ENCODE data around the gene PPP1R3F. TPM values are rescaled to one million over a fixed set of nuclear protein-coding genes. Genes with fewer than 3 reads are reported as not detected.

Gene PPP1R3F
- total RNA-seq, 1 donor from 2014 or later = 5.5 TPM

GRCh38 chrX:49227726-49228125, 41.9 kb upstream of the PPP1R3F start:
- no peak for ATAC-seq
- H3K9me3 ChIP-seq = no peaks in the 10 kb centered on the region

GRCh38 chrX:49228185-49228584, 41.4 kb upstream of the PPP1R3F start:
- no peak for DNase-seq
- no peaks in the 10 kb centered on the region for H3K36me3 ChIP-seq
- no peak for TF ChIP-seq CTCF (IDR thresholded peaks at IDR 0.05)
- H3K4me3 ChIP-seq = no peak overlapping the region
- no peaks in the 10 kb centered on the region for H3K27me3 ChIP-seq (ENCODE audit: low read depth)
- H3K27ac ChIP-seq = no peak overlapping the region
- H3K4me1 ChIP-seq = no peaks in the 10 kb centered on the region
- intact Hi-C loops (cut with DNase I) = no loop called here
- no peaks in the 10 kb centered on the region for H3K9me3 ChIP-seq
- ATAC-seq = no peak

More at GRCh38 chrX:49227726-49228125, 41.9 kb upstream of the PPP1R3F start:
- Histone ChIP-seq H3K27ac (no peak overlapping the region), H3K4me1 (no peaks in the 10 kb centered on the region), H3K36me3 (no peaks in the 10 kb centered on the region), H3K27me3 (ENCODE audit: low read depth) (no peaks in the 10 kb centered on the region), H3K4me3 (no peak overlapping the region)
- DNase-seq = no peak
- intact Hi-C loops (cut with DNase I) = no loop called here
- TF ChIP-seq CTCF (IDR thresholded peaks at IDR 0.05) = no peak

- DNase-seq = peak; percentile 93
- peak; percentile 89 to 91 for ATAC-seq
- no peaks in the 10 kb centered on the region for H3K27me3 ChIP-seq (ENCODE audit: low read depth)
- H3K4me3 ChIP-seq = peak overlapping the region; percentile 46
- H3K27ac ChIP-seq = peak overlapping the region; percentile 79
- intact Hi-C loops (cut with DNase I) = no loop called here
- no peaks in the 10 kb centered on the region for H3K36me3 ChIP-seq
- no peaks in the 10 kb centered on the region for H3K4me1 ChIP-seq
- no peaks in the 10 kb centered on the region for H3K9me3 ChIP-seq
- peak; percentile 20 for TF ChIP-seq CTCF (IDR thresholded peaks at IDR 0.05)
Measured at GRCh38 chrX:49230500-49231232, 38.9 kb upstream of the PPP1R3F start.

- intact Hi-C loops (cut with DNase I) = no loop called here
- no peak overlapping the region for H3K4me3 ChIP-seq
- H3K27ac ChIP-seq = no peak overlapping the region
- no peak for TF ChIP-seq CTCF (IDR thresholded peaks at IDR 0.05)
- no peaks in the 10 kb centered on the region for H3K4me1 ChIP-seq
- H3K27me3 ChIP-seq (ENCODE audit: low read depth) = no peaks in the 10 kb centered on the region
- no peaks in the 10 kb centered on the region for H3K36me3 ChIP-seq
- no peaks in the 10 kb centered on the region for H3K9me3 ChIP-seq
- no peak for ATAC-seq
- DNase-seq = no peak
Measured at GRCh38 chrX:49231333-49232000, 38.1 kb upstream of the PPP1R3F start.

- Histone ChIP-seq H3K9me3 (no peaks in the 10 kb centered on the region), H3K36me3 (no peaks in the 10 kb centered on the region), H3K4me3 (no peak overlapping the region), H3K4me1 (no peaks in the 10 kb centered on the region), H3K27ac (no peak overlapping the region), H3K27me3 (ENCODE audit: low read depth) (no peaks in the 10 kb centered on the region)
- DNase-seq = no peak
- no peak for ATAC-seq
- TF ChIP-seq CTCF (IDR thresholded peaks at IDR 0.05) = no peak
- intact Hi-C loops (cut with DNase I) = no loop called here
Measured at GRCh38 chrX:49232525-49232924, 37.1 kb upstream of the PPP1R3F start.

Data from lower lobe of right lung (tissue), 2 donors.